ENCODE data around the gene DNAH12.
"Not testable (repeated sequence)": the region's sequence is repeated elsewhere in the genome, so short reads cannot be mapped to it uniquely, and the experiment has no call there.

Gene DNAH12

GRCh38 chr3:57530071-57530608, 14.0 kb downstream of the DNAH12 start:
- DNase-seq (ENCODE audit: extremely low read depth in 1 of 2, low read depth in 1 of 2) = no peak

- DNase-seq (ENCODE audit: extremely low read depth in 1 of 2, low read depth in 1 of 2) = no peak
Observed at GRCh38 chr3:57518276-57518915, 25.7 kb downstream of the DNAH12 start.

GRCh38 chr3:57512166-57512565, 32.0 kb downstream of the DNAH12 start:
- DNase-seq (ENCODE audit: extremely low read depth in 1 of 2, low read depth in 1 of 2) = no peak

GRCh38 chr3:57505901-57506300, 38.2 kb downstream of the DNAH12 start:
- DNase-seq (ENCODE audit: extremely low read depth in 1 of 2, low read depth in 1 of 2) = no peak

GRCh38 chr3:57500506-57500905, 43.6 kb downstream of the DNAH12 start:
- no peak for DNase-seq (ENCODE audit: extremely low read depth in 1 of 2, low read depth in 1 of 2)

GRCh38 chr3:57497904-57498303, 46.2 kb downstream of the DNAH12 start:
- no peak for DNase-seq (ENCODE audit: extremely low read depth in 1 of 2, low read depth in 1 of 2)

GRCh38 chr3:57484563-57484962, 59.6 kb downstream of the DNAH12 start:
- DNase-seq (ENCODE audit: extremely low read depth in 1 of 2, low read depth in 1 of 2) = no peak

GRCh38 chr3:57477193-57477592, 67.0 kb downstream of the DNAH12 start:
- not testable (repeated sequence) for DNase-seq (ENCODE audit: extremely low read depth in 1 of 2, low read depth in 1 of 2)

GRCh38 chr3:57464801-57465200, 79.3 kb downstream of the DNAH12 start:
- DNase-seq (ENCODE audit: extremely low read depth in 1 of 2, low read depth in 1 of 2) = no peak

- DNase-seq (ENCODE audit: extremely low read depth in 1 of 2, low read depth in 1 of 2) = no peak
Observed at GRCh38 chr3:57464011-57464410, 80.1 kb downstream of the DNAH12 start.

GRCh38 chr3:57451150-57451846, 92.8 kb downstream of the DNAH12 start:
- DNase-seq (ENCODE audit: extremely low read depth in 1 of 2, low read depth in 1 of 2) = no peak

GRCh38 chr3:57449276-57449847, 94.8 kb downstream of the DNAH12 start:
- DNase-seq (ENCODE audit: extremely low read depth in 1 of 2, low read depth in 1 of 2) = not testable (repeated sequence)

GRCh38 chr3:57448489-57448888, 95.7 kb downstream of the DNAH12 start:
- not testable (repeated sequence) for DNase-seq (ENCODE audit: extremely low read depth in 1 of 2, low read depth in 1 of 2)

GRCh38 chr3:57446318-57446841, 97.8 kb downstream of the DNAH12 start:
- DNase-seq (ENCODE audit: extremely low read depth in 1 of 2, low read depth in 1 of 2) = no peak

- DNase-seq (ENCODE audit: extremely low read depth in 1 of 2, low read depth in 1 of 2) = no peak
Observed at GRCh38 chr3:57444469-57444868, 99.7 kb downstream of the DNAH12 start.

- DNase-seq (ENCODE audit: extremely low read depth in 1 of 2, low read depth in 1 of 2) = not testable (repeated sequence)
Observed at GRCh38 chr3:57440144-57440543, 104.0 kb downstream of the DNAH12 start.

GRCh38 chr3:57438460-57438859, 105.7 kb downstream of the DNAH12 start:
- DNase-seq (ENCODE audit: extremely low read depth in 1 of 2, low read depth in 1 of 2) = not testable (repeated sequence)

- no peak for DNase-seq (ENCODE audit: extremely low read depth in 1 of 2, low read depth in 1 of 2)
Observed at GRCh38 chr3:57436195-57436761, 107.9 kb downstream of the DNAH12 start.

- DNase-seq (ENCODE audit: extremely low read depth in 1 of 2, low read depth in 1 of 2) = no peak
Observed at GRCh38 chr3:57434041-57434440, 110.1 kb downstream of the DNAH12 start.

GRCh38 chr3:57423335-57423734, 120.8 kb downstream of the DNAH12 start:
- DNase-seq (ENCODE audit: extremely low read depth in 1 of 2, low read depth in 1 of 2) = no peak

- no peak for DNase-seq (ENCODE audit: extremely low read depth in 1 of 2, low read depth in 1 of 2)
Observed at GRCh38 chr3:57421336-57421735, 122.8 kb downstream of the DNAH12 start.

Measured in activated CD8-positive, alpha-beta memory T cell treated with anti-CD3 and anti-CD28 coated beads for 1 hour (primary cell).